Stimulated activated CD8-positive, alpha-beta memory T cell treated with anti-CD3 and anti-CD28 coated beads, Interleukin-12 subunit alpha, Interleukin-12 subunit beta, amount 100 ng/mL, for 4 hours (primary cell): ENCODE results near the gene ARSI.

Source experiments
- DNase-seq: peaks from one replicate; pipeline ENCODE4 v3.0.0-alpha.2; 2020; ENCODE audit warnings: low read depth

ARSI gene

GRCh38 chr5:150326707-150327106 lies 24.0 kb upstream of the ARSI start:
- DNase-seq, result no peak

GRCh38 chr5:150325426-150325825 lies 22.7 kb upstream of the ARSI start:
- DNase-seq, result no peak

- no peak for DNase-seq
Measured at GRCh38 chr5:150323819-150324218, 21.1 kb upstream of the ARSI start.

- no peak for DNase-seq
Measured at GRCh38 chr5:150323092-150323491, 20.4 kb upstream of the ARSI start.

- no peak for DNase-seq
Measured at GRCh38 chr5:150322202-150322601, 19.5 kb upstream of the ARSI start.

GRCh38 chr5:150321784-150322183 lies 19.1 kb upstream of the ARSI start:
- no peak for DNase-seq

- DNase-seq, result no peak
Measured at GRCh38 chr5:150321211-150321610, 18.5 kb upstream of the ARSI start.

GRCh38 chr5:150320044-150320613 lies 17.4 kb upstream of the ARSI start:
- no peak for DNase-seq

GRCh38 chr5:150319484-150319790 lies 16.7 kb upstream of the ARSI start:
- no peak for DNase-seq

- DNase-seq, result no peak
Measured at GRCh38 chr5:150318613-150319483, 16.1 kb upstream of the ARSI start.

GRCh38 chr5:150317048-150318003 lies 14.6 kb upstream of the ARSI start:
- DNase-seq, result no peak

- no peak for DNase-seq
Measured at GRCh38 chr5:150316320-150316719, 13.6 kb upstream of the ARSI start.

GRCh38 chr5:150315245-150315644 lies 12.5 kb upstream of the ARSI start:
- DNase-seq, result no peak

- DNase-seq, result no peak
Measured at GRCh38 chr5:150313921-150314716, 11.4 kb upstream of the ARSI start.

- DNase-seq, result no peak
Measured at GRCh38 chr5:150313501-150313900, 10.8 kb upstream of the ARSI start.

GRCh38 chr5:150312518-150312917 lies 9.8 kb upstream of the ARSI start:
- DNase-seq, result no peak

- no peak for DNase-seq
Measured at GRCh38 chr5:150311015-150311692, 8.4 kb upstream of the ARSI start.

- no peak for DNase-seq
Measured at GRCh38 chr5:150310246-150310645, 7.5 kb upstream of the ARSI start.

GRCh38 chr5:150309886-150310239 lies 7.2 kb upstream of the ARSI start:
- no peak for DNase-seq

- DNase-seq, result no peak
Measured at GRCh38 chr5:150309101-150309885, 6.6 kb upstream of the ARSI start.
